Upper lobe of left lung (tissue), 4 donors: Measurements from ENCODE around the gene SLC19A1.

Source experiments
- CTCF ChIP-seq, 6 experiments: fragments of 450-650 bp in 4 of 6; fragments of 200-600 bp in 2 of 6; sonication (generic) in 2 of 6; IDR thresholded peaks; one replicate each; pipeline ENCODE4 v1.5.1; 2016 to 2019; ENCODE audit warnings: antibody characterized with exemption in 6 of 6
- EP300 ChIP-seq, 4 donors: sonication (generic); formaldehyde crosslinking; IDR thresholded peaks; one replicate each; pipeline ENCODE4 v1.5.1; 2017; ENCODE audit warnings: antibody characterized with exemption in 4 of 4, control low read depth in 2 of 4
- POLR2A ChIP-seq, 4 donors: fragments of 450-650 bp; IDR thresholded peaks; one replicate each; pipeline ENCODE4 v1.5.1; 2016 to 2017; ENCODE audit warnings: antibody characterized with exemption in 4 of 4, mild to moderate bottlenecking in 2 of 4
- POLR2AphosphoS5 ChIP-seq, 2 donors: sonication (generic); formaldehyde crosslinking; IDR thresholded peaks; one replicate each; pipeline ENCODE4 v1.5.1; 2017; ENCODE audit warnings: antibody characterized with exemption in 2 of 2

- TF ChIP-seq CTCF (IDR thresholded peaks at IDR 0.05) (no peak), EP300 (IDR thresholded peaks at IDR 0.05) (no peak), POLR2A (IDR thresholded peaks at IDR 0.05) (peak in 1 of 4 donors; percentile 5), POLR2AphosphoS5 (IDR thresholded peaks at IDR 0.05) (peak in 1 of 2 donors; percentile 40)
Observed at GRCh38 chr21:45454926-45455673, 87.1 kb downstream of the SLC19A1 start.
